Upper lobe of left lung (tissue), 6 donors: ENCODE data around the gene VSTM2B. TPM values are rescaled to one million over a fixed set of nuclear protein-coding genes. Genes with fewer than 3 reads are reported as not detected.
A peak's percentile ranks its signal among the peaks of the same experiment; 100 is the strongest.

Source experiments
- ATAC-seq, 2 donors: fragments of 200-7000 bp; cut with Tn5 transposase; one replicate each; pipeline ENCODE4 v1.9.1; 2022; ENCODE audit warnings: mild to moderate bottlenecking in 2 of 2, moderate library complexity in 2 of 2; ENCODE audit not compliant: low FRiP score in 2 of 2
- DNase-seq, 2 donors: peaks; one replicate each; pipeline ENCODE4 v3.0.0-alpha.2; 2019 to 2020
- H3K27ac ChIP-seq, 4 donors: fragments of 200-600 bp; sonication (generic); one replicate each; pipeline ENCODE4 v1.5.1; 2016 to 2019
- H3K27me3 ChIP-seq, 4 donors: fragments of 200-600 bp; sonication (generic); one replicate each; pipeline ENCODE4 v1.5.1; 2017 to 2019
- H3K36me3 ChIP-seq, 4 donors: fragments of 200-600 bp; sonication (generic); one replicate each; pipeline ENCODE4 v1.5.1; 2016 to 2019
- H3K4me1 ChIP-seq, 4 donors: fragments of 200-600 bp; sonication (generic); one replicate each; pipeline ENCODE4 v1.5.1; 2018 to 2019
- H3K4me3 ChIP-seq, 4 donors: fragments of 200-600 bp; sonication (generic); one replicate each; pipeline ENCODE4 v1.5.1; 2017 to 2019; ENCODE audit warnings: mild to moderate bottlenecking in 2 of 4, moderate library complexity in 1 of 4
- H3K9me3 ChIP-seq, 4 donors: fragments of 200-600 bp; sonication (generic); one replicate each; pipeline ENCODE4 v1.5.1; 2018 to 2019
- CTCF ChIP-seq, 6 experiments: fragments of 450-650 bp in 4 of 6; fragments of 200-600 bp in 2 of 6; sonication (generic) in 2 of 6; IDR thresholded peaks; one replicate each; pipeline ENCODE4 v1.5.1; 2016 to 2019; ENCODE audit warnings: antibody characterized with exemption in 6 of 6
- EP300 ChIP-seq, 4 donors: sonication (generic); formaldehyde crosslinking; IDR thresholded peaks; one replicate each; pipeline ENCODE4 v1.5.1; 2017; ENCODE audit warnings: antibody characterized with exemption in 4 of 4, control low read depth in 2 of 4
- POLR2A ChIP-seq, 4 donors: fragments of 450-650 bp; IDR thresholded peaks; one replicate each; pipeline ENCODE4 v1.5.1; 2016 to 2017; ENCODE audit warnings: antibody characterized with exemption in 4 of 4, mild to moderate bottlenecking in 2 of 4
- POLR2AphosphoS5 ChIP-seq, 2 donors: sonication (generic); formaldehyde crosslinking; IDR thresholded peaks; one replicate each; pipeline ENCODE4 v1.5.1; 2017; ENCODE audit warnings: antibody characterized with exemption in 2 of 2
- WGBS, 2 donors: methylation state at CpG; one replicate each; pipeline ENCODE4 v1.1.5; 2017 to 2018; 5-methylcytosine and 5-hydroxymethylcytosine counted together
- total RNA-seq, 6 donors: library from RNA; depleted of rRNA in 4 of 6; stranded (reverse); fragments of >200 nt in 4 of 6; gene quantifications; one replicate each; pipeline versions ENCODE4 v1.1.0 to v1.2.1, GENCODE V29; 2016 to 2021
- donor health status: DM: no; HTN: no; CAD: no; lungs with moderate emphysema.
- donor health status: DM: no; HTN: yes; CAD: no; lungs with severe emphysema.

VSTM2B gene
- total RNA-seq, 6 donors from 2014 or later = not detected

- ATAC-seq = no peak
- DNase-seq = no peak
- Histone ChIP-seq H3K4me1 (no peaks in the 10 kb centered on the region), H3K27me3 (no peaks in the 10 kb centered on the region), H3K9me3 (no peaks in the 10 kb centered on the region), H3K4me3 (no peak overlapping the region), H3K27ac (no peak overlapping the region), H3K36me3 (no peaks in the 10 kb centered on the region)
- 71 to 77% methylated on average over 5 of the region's 5 CpGs for WGBS, 2 donors
- TF ChIP-seq POLR2AphosphoS5 (IDR thresholded peaks at IDR 0.05) (no peak), CTCF (IDR thresholded peaks at IDR 0.05) (no peak), POLR2A (IDR thresholded peaks at IDR 0.05) (no peak), EP300 (IDR thresholded peaks at IDR 0.05) (no peak)
These were observed 37.5 kb upstream of the VSTM2B start for GRCh38 chr19:29488316-29488715.

- no peaks in the 10 kb centered on the region for H3K27me3 ChIP-seq
- no peak overlapping the region for H3K4me3 ChIP-seq
- no peak for TF ChIP-seq CTCF (IDR thresholded peaks at IDR 0.05)
- TF ChIP-seq POLR2A (IDR thresholded peaks at IDR 0.05) = no peak
- TF ChIP-seq EP300 (IDR thresholded peaks at IDR 0.05) = no peak
- TF ChIP-seq POLR2AphosphoS5 (IDR thresholded peaks at IDR 0.05) = no peak
- H3K9me3 ChIP-seq = no peaks in the 10 kb centered on the region
- no peak overlapping the region for H3K27ac ChIP-seq
- no peaks in the 10 kb centered on the region for H3K4me1 ChIP-seq
- 76 to 84% methylated on average over 16 of the region's 16 CpGs for WGBS, 2 donors
- no peak for ATAC-seq
- H3K36me3 ChIP-seq = no peaks in the 10 kb centered on the region
- DNase-seq = peak in 1 of 2 donors; percentile 17
These were observed 36.4 kb upstream of the VSTM2B start for GRCh38 chr19:29489172-29489951.

GRCh38 chr19:29491491-29491890, 34.3 kb upstream of the VSTM2B start:
- no peaks in the 10 kb centered on the region for H3K27me3 ChIP-seq
- no peak for TF ChIP-seq EP300 (IDR thresholded peaks at IDR 0.05)
- no peak for TF ChIP-seq POLR2A (IDR thresholded peaks at IDR 0.05)
- no peak for TF ChIP-seq CTCF (IDR thresholded peaks at IDR 0.05)
- no peak for TF ChIP-seq POLR2AphosphoS5 (IDR thresholded peaks at IDR 0.05)
- ATAC-seq (no peak), DNase-seq (peak in 1 of 2 donors; percentile 13)
- H3K4me1 ChIP-seq = no peaks in the 10 kb centered on the region
- H3K9me3 ChIP-seq = no peaks in the 10 kb centered on the region
- no peaks in the 10 kb centered on the region for H3K36me3 ChIP-seq
- 71 to 77% methylated on average over 3 of the region's 3 CpGs for WGBS, 2 donors
- no peak overlapping the region for H3K4me3 ChIP-seq
- no peak overlapping the region for H3K27ac ChIP-seq

GRCh38 chr19:29491995-29492577, 33.7 kb upstream of the VSTM2B start:
- no peak for ATAC-seq
- H3K4me3 ChIP-seq = no peak overlapping the region
- 29 to 33% methylated on average over 7 of the region's 7 CpGs for WGBS, 2 donors
- H3K27ac ChIP-seq = no peak overlapping the region
- no peak for DNase-seq
- no peaks in the 10 kb centered on the region for H3K4me1 ChIP-seq
- TF ChIP-seq CTCF (IDR thresholded peaks at IDR 0.05) (no peak), POLR2AphosphoS5 (IDR thresholded peaks at IDR 0.05) (no peak), EP300 (IDR thresholded peaks at IDR 0.05) (no peak), POLR2A (IDR thresholded peaks at IDR 0.05) (no peak)
- no peaks in the 10 kb centered on the region for H3K36me3 ChIP-seq
- no peaks in the 10 kb centered on the region for H3K9me3 ChIP-seq
- H3K27me3 ChIP-seq = no peaks in the 10 kb centered on the region
